ENCODE measurements around the gene ITPRID1.

ITPRID1 gene

DNA sequence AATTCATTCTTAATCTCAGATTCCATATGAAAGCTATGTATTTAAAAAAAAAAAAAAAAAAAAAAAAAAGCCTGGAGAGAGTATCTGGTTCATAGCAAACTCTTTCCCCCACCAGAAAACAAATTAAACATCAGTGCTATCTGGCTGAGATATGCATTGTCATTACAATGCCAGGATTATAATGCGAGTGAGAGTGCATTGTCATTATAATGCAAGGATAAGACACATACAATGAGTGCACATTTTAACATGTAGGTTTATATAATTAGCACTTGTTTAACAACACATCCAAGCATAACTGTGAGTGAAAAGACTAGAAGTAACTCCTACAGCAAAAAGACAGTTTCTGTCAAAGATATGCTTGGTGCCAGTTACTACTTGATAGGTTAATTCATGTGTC, 48.1 kb downstream of the ITPRID1 start:
- Histone ChIP-seq H3K9ac (ENCODE audit: low read depth, low read length) (no peak overlapping the region), H3K9me3 (ENCODE audit: insufficient read depth, low read depth, low read length) (no peaks in the 10 kb centered on the region), H3K36me3 (ENCODE audit: insufficient read depth, low read length) (no peaks in the 10 kb centered on the region), H3K4me3 (ENCODE audit: low read length) (no peak overlapping the region), H3K4me1 (ENCODE audit: insufficient read depth, low read length) (peaks cover 27% of the 10 kb centered on the region), H3K27me3 (ENCODE audit: insufficient read depth, low read length) (peaks cover 9% of the 10 kb centered on the region; the same call in 1 of the 2 replicates), H3K27ac (ENCODE audit: low read depth, low read length) (peak overlapping the region; percentile 64; the same call in 1 of the 2 replicates)
- no CpG with 5 or more reads among the region's 1 CpG for WGBS

GRCh38 chr7:31563522-31563921, 49.6 kb downstream of the ITPRID1 start:
- H3K27me3 ChIP-seq (ENCODE audit: insufficient read depth, low read length): peaks cover 9% of the 10 kb centered on the region; the same call in 1 of the 2 replicates
- H3K36me3 ChIP-seq (ENCODE audit: insufficient read depth, low read length): no peaks in the 10 kb centered on the region
- H3K27ac ChIP-seq (ENCODE audit: low read depth, low read length): no peak overlapping the region
- 65% methylated on average over 5 of the region's 5 CpGs for WGBS
- H3K9ac ChIP-seq (ENCODE audit: low read depth, low read length): no peak overlapping the region
- H3K4me1 ChIP-seq (ENCODE audit: insufficient read depth, low read length): peaks cover 27% of the 10 kb centered on the region
- H3K4me3 ChIP-seq (ENCODE audit: low read length): no peak overlapping the region
- H3K9me3 ChIP-seq (ENCODE audit: insufficient read depth, low read depth, low read length): no peaks in the 10 kb centered on the region

GRCh38 chr7:31563951-31564350, 50.1 kb downstream of the ITPRID1 start:
- H3K9me3 ChIP-seq (ENCODE audit: insufficient read depth, low read depth, low read length): no peaks in the 10 kb centered on the region
- peaks cover 9% of the 10 kb centered on the region; the same call in 1 of the 2 replicates for H3K27me3 ChIP-seq (ENCODE audit: insufficient read depth, low read length)
- no peak overlapping the region for H3K4me3 ChIP-seq (ENCODE audit: low read length)
- H3K36me3 ChIP-seq (ENCODE audit: insufficient read depth, low read length): no peaks in the 10 kb centered on the region
- WGBS: 87% methylated on average over 3 of the region's 3 CpGs
- no peak overlapping the region for H3K9ac ChIP-seq (ENCODE audit: low read depth, low read length)
- no peak overlapping the region for H3K27ac ChIP-seq (ENCODE audit: low read depth, low read length)
- peaks cover 27% of the 10 kb centered on the region for H3K4me1 ChIP-seq (ENCODE audit: insufficient read depth, low read length)

- Histone ChIP-seq H3K27me3 (ENCODE audit: insufficient read depth, low read length) (peaks cover 9% of the 10 kb centered on the region; the same call in 1 of the 2 replicates), H3K36me3 (ENCODE audit: insufficient read depth, low read length) (no peaks in the 10 kb centered on the region), H3K4me3 (ENCODE audit: low read length) (no peak overlapping the region), H3K9ac (ENCODE audit: low read depth, low read length) (no peak overlapping the region), H3K27ac (ENCODE audit: low read depth, low read length) (no peak overlapping the region), H3K4me1 (ENCODE audit: insufficient read depth, low read length) (peaks cover 27% of the 10 kb centered on the region), H3K9me3 (ENCODE audit: insufficient read depth, low read depth, low read length) (no peaks in the 10 kb centered on the region)
- 80% methylated on average over 5 of the region's 5 CpGs for WGBS
These were observed 50.8 kb downstream of the ITPRID1 start for GRCh38 chr7:31564661-31565060.

- Histone ChIP-seq H3K36me3 (ENCODE audit: insufficient read depth, low read length) (no peaks in the 10 kb centered on the region), H3K27ac (ENCODE audit: low read depth, low read length) (no peak overlapping the region), H3K4me3 (ENCODE audit: low read length) (no peak overlapping the region), H3K27me3 (ENCODE audit: insufficient read depth, low read length) (no peaks in the 10 kb centered on the region), H3K4me1 (ENCODE audit: insufficient read depth, low read length) (peaks cover 9% of the 10 kb centered on the region; the same call in 1 of the 2 replicates), H3K9ac (ENCODE audit: low read depth, low read length) (no peak overlapping the region), H3K9me3 (ENCODE audit: insufficient read depth, low read depth, low read length) (no peaks in the 10 kb centered on the region)
- 88% methylated on average over 4 of the region's 4 CpGs for WGBS
These were observed 55.6 kb downstream of the ITPRID1 start for GRCh38 chr7:31569528-31569927.

DNA sequence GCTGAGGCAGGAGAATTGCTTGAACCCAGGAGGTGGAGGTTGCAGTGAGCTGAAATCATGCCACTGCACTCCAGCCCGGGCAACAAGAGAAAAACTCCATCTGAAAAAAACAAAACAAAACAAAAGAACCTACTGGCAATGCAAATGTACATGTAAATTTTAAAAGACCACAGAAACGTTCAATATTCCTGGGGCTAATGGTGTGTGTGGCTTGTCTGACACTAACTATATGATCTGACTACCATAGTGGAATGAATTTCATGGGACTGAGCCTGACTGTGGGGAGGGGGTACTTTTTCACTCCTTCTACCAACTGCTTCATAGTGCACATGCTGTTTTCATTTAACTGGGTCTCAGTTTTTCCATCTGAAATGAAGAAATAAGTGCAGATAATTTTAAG, 69.6 kb downstream of the ITPRID1 start:
- H3K9me3 ChIP-seq (ENCODE audit: insufficient read depth, low read depth, low read length): no peaks in the 10 kb centered on the region
- H3K27ac ChIP-seq (ENCODE audit: low read depth, low read length): peak overlapping the region; percentile 13; the same call in 1 of the 2 replicates
- WGBS: 92% methylated on average over 2 of the region's 2 CpGs
- H3K4me1 ChIP-seq (ENCODE audit: insufficient read depth, low read length): peaks cover 7% of the 10 kb centered on the region
- no peak overlapping the region for H3K9ac ChIP-seq (ENCODE audit: low read depth, low read length)
- no peak overlapping the region for H3K4me3 ChIP-seq (ENCODE audit: low read length)
- no peaks in the 10 kb centered on the region for H3K36me3 ChIP-seq (ENCODE audit: insufficient read depth, low read length)
- no peaks in the 10 kb centered on the region for H3K27me3 ChIP-seq (ENCODE audit: insufficient read depth, low read length)

GRCh38 chr7:31583942-31584341, 70.1 kb downstream of the ITPRID1 start:
- no peak overlapping the region; the same call in 1 of the 2 replicates for H3K27ac ChIP-seq (ENCODE audit: low read depth, low read length)
- H3K36me3 ChIP-seq (ENCODE audit: insufficient read depth, low read length): no peaks in the 10 kb centered on the region
- H3K9me3 ChIP-seq (ENCODE audit: insufficient read depth, low read depth, low read length): no peaks in the 10 kb centered on the region
- H3K27me3 ChIP-seq (ENCODE audit: insufficient read depth, low read length): no peaks in the 10 kb centered on the region
- no peak overlapping the region for H3K9ac ChIP-seq (ENCODE audit: low read depth, low read length)
- peaks cover 7% of the 10 kb centered on the region for H3K4me1 ChIP-seq (ENCODE audit: insufficient read depth, low read length)
- no peak overlapping the region for H3K4me3 ChIP-seq (ENCODE audit: low read length)

DNA sequence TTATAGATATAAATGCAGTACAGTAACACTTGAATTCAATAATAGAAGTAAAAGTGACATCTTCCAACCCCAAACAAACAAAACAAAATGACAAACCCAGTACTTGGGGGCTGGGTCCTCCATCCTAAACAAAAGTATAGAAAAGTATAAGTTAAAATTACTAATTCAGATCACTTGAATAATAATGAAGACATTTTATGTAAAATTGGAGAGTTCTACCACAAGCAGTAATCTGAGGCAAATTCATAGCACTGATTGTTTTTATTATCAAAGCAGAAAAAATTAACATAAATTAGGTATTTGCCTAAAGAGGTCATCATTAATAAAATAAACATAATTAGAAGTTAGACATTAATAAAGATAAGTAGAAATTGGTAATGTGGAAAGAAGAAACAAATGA, 81.5 kb downstream of the ITPRID1 start:
- Histone ChIP-seq H3K36me3 (ENCODE audit: insufficient read depth, low read length) (no peaks in the 10 kb centered on the region), H3K27me3 (ENCODE audit: insufficient read depth, low read length) (no peaks in the 10 kb centered on the region), H3K4me3 (ENCODE audit: low read length) (no peak overlapping the region), H3K9me3 (ENCODE audit: insufficient read depth, low read depth, low read length) (peaks cover 11% of the 10 kb centered on the region), H3K27ac (ENCODE audit: low read depth, low read length) (no peak overlapping the region), H3K9ac (ENCODE audit: low read depth, low read length) (no peak overlapping the region), H3K4me1 (ENCODE audit: insufficient read depth, low read length) (no peaks in the 10 kb centered on the region)

- no peak overlapping the region for H3K27ac ChIP-seq (ENCODE audit: low read depth, low read length)
- WGBS: 67% methylated on average over 3 of the region's 5 CpGs
These were observed 88.2 kb downstream of the ITPRID1 start for GRCh38 chr7:31602041-31602625.

DNA sequence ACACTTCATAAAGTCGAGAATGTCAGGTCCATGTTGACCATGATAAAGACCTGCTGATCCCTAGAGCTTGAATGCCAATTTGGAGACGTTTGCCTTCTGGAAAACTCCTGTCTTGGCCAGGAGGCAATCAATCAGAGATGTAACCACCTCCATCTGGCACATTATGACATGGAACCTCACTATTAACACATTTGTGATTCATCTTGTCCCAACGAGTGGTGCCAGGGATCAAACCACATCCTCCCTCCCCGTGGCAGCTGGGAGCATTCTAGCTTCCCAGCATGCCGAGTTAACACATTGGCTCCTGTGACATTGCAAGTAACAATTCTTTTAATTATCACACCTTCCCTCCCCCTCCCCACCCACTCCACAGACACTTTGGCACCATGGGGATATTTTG, 89.2 kb downstream of the ITPRID1 start:
- no peak overlapping the region for H3K9ac ChIP-seq (ENCODE audit: low read depth, low read length)
- H3K36me3 ChIP-seq (ENCODE audit: insufficient read depth, low read length): no peaks in the 10 kb centered on the region
- no peak overlapping the region for H3K4me3 ChIP-seq (ENCODE audit: low read length)
- WGBS: 89% methylated on average over 5 of the region's 5 CpGs
- H3K27ac ChIP-seq (ENCODE audit: low read depth, low read length): no peak overlapping the region
- no peaks in the 10 kb centered on the region for H3K4me1 ChIP-seq (ENCODE audit: insufficient read depth, low read length)
- H3K9me3 ChIP-seq (ENCODE audit: insufficient read depth, low read depth, low read length): no peaks in the 10 kb centered on the region
- no peaks in the 10 kb centered on the region for H3K27me3 ChIP-seq (ENCODE audit: insufficient read depth, low read length)

More at GRCh38 chr7:31602041-31602625, 88.2 kb downstream of the ITPRID1 start:
- Histone ChIP-seq H3K27me3 (ENCODE audit: insufficient read depth, low read length) (no peaks in the 10 kb centered on the region), H3K9ac (ENCODE audit: low read depth, low read length) (no peak overlapping the region), H3K9me3 (ENCODE audit: insufficient read depth, low read depth, low read length) (no peaks in the 10 kb centered on the region), H3K4me3 (ENCODE audit: low read length) (no peak overlapping the region), H3K4me1 (ENCODE audit: insufficient read depth, low read length) (no peaks in the 10 kb centered on the region), H3K36me3 (ENCODE audit: insufficient read depth, low read length) (no peaks in the 10 kb centered on the region)

GRCh38 chr7:31613604-31614003, 99.7 kb downstream of the ITPRID1 start:
- Histone ChIP-seq H3K4me3 (ENCODE audit: low read length) (no peak overlapping the region), H3K36me3 (ENCODE audit: insufficient read depth, low read length) (no peaks in the 10 kb centered on the region), H3K27me3 (ENCODE audit: insufficient read depth, low read length) (no peaks in the 10 kb centered on the region), H3K9ac (ENCODE audit: low read depth, low read length) (no peak overlapping the region), H3K9me3 (ENCODE audit: insufficient read depth, low read depth, low read length) (no peaks in the 10 kb centered on the region), H3K27ac (ENCODE audit: low read depth, low read length) (no peak overlapping the region), H3K4me1 (ENCODE audit: insufficient read depth, low read length) (peaks cover 10% of the 10 kb centered on the region)
- 85% methylated on average over 1 of the region's 1 CpG for WGBS

- no peak overlapping the region for H3K9ac ChIP-seq (ENCODE audit: low read depth, low read length)
- H3K27me3 ChIP-seq (ENCODE audit: insufficient read depth, low read length): no peaks in the 10 kb centered on the region
- H3K9me3 ChIP-seq (ENCODE audit: insufficient read depth, low read depth, low read length): no peaks in the 10 kb centered on the region
- no peak overlapping the region for H3K4me3 ChIP-seq (ENCODE audit: low read length)
- no peaks in the 10 kb centered on the region for H3K36me3 ChIP-seq (ENCODE audit: insufficient read depth, low read length)
- H3K27ac ChIP-seq (ENCODE audit: low read depth, low read length): no peak overlapping the region
- no peaks in the 10 kb centered on the region for H3K4me1 ChIP-seq (ENCODE audit: insufficient read depth, low read length)
- WGBS: 97% methylated on average over 1 of the region's 1 CpG
These were observed 119.6 kb downstream of the ITPRID1 start for GRCh38 chr7:31633467-31633866.

All from HUES64 (cell line).